Measurements from ENCODE around the gene GALNT14.

GALNT14 gene

GRCh38 chr2:31014516-31014915 is 123.7 kb downstream of the GALNT14 start:
- DNase-seq (ENCODE audit: low read depth in 2 of 2): no peak

GRCh38 chr2:31013301-31013700 is 124.9 kb downstream of the GALNT14 start:
- DNase-seq (ENCODE audit: low read depth in 2 of 2): no peak

GRCh38 chr2:31012406-31012805 is 125.8 kb downstream of the GALNT14 start:
- no peak for DNase-seq (ENCODE audit: low read depth in 2 of 2)

- DNase-seq (ENCODE audit: low read depth in 2 of 2): no peak
Observed at GRCh38 chr2:31011587-31011986, 126.7 kb downstream of the GALNT14 start.

GRCh38 chr2:31008561-31009114 is 129.6 kb downstream of the GALNT14 start:
- DNase-seq (ENCODE audit: low read depth in 2 of 2): no peak

- DNase-seq (ENCODE audit: low read depth in 2 of 2): no peak
Observed at GRCh38 chr2:31004257-31004656, 134.0 kb downstream of the GALNT14 start.

GRCh38 chr2:31003749-31004148 is 134.5 kb downstream of the GALNT14 start:
- DNase-seq (ENCODE audit: low read depth in 2 of 2): no peak

GRCh38 chr2:31002537-31003150 is 135.6 kb downstream of the GALNT14 start:
- DNase-seq (ENCODE audit: low read depth in 2 of 2): no peak

GRCh38 chr2:31000970-31001369 is 137.3 kb downstream of the GALNT14 start:
- DNase-seq (ENCODE audit: low read depth in 2 of 2): no peak

GRCh38 chr2:30998672-30999071 is 139.6 kb downstream of the GALNT14 start:
- no peak for DNase-seq (ENCODE audit: low read depth in 2 of 2)

- DNase-seq (ENCODE audit: low read depth in 2 of 2): no peak
Observed at GRCh38 chr2:30997979-30998378, 140.3 kb downstream of the GALNT14 start.

- no peak for DNase-seq (ENCODE audit: low read depth in 2 of 2)
Observed at GRCh38 chr2:30994227-30995056, 143.8 kb downstream of the GALNT14 start.

- no peak for DNase-seq (ENCODE audit: low read depth in 2 of 2)
Observed at GRCh38 chr2:30992781-30993180, 145.5 kb downstream of the GALNT14 start.

GRCh38 chr2:30990671-30991070 is 147.6 kb downstream of the GALNT14 start:
- DNase-seq (ENCODE audit: low read depth in 2 of 2): no peak

GRCh38 chr2:30990176-30990575 is 148.1 kb downstream of the GALNT14 start:
- no peak for DNase-seq (ENCODE audit: low read depth in 2 of 2)

GRCh38 chr2:30989746-30990145 is 148.5 kb downstream of the GALNT14 start:
- DNase-seq (ENCODE audit: low read depth in 2 of 2): no peak

- no peak for DNase-seq (ENCODE audit: low read depth in 2 of 2)
Observed at GRCh38 chr2:30987566-30987965, 150.7 kb downstream of the GALNT14 start.

- DNase-seq (ENCODE audit: low read depth in 2 of 2): no peak
Observed at GRCh38 chr2:30986231-30986580, 152.0 kb downstream of the GALNT14 start.

- DNase-seq (ENCODE audit: low read depth in 2 of 2): no peak
Observed at GRCh38 chr2:30985493-30986230, 152.6 kb downstream of the GALNT14 start.

GRCh38 chr2:30984148-30984547 is 154.1 kb downstream of the GALNT14 start:
- no peak for DNase-seq (ENCODE audit: low read depth in 2 of 2)

- DNase-seq (ENCODE audit: low read depth in 2 of 2): no peak
Observed at GRCh38 chr2:30981510-30981909, 156.7 kb downstream of the GALNT14 start.

- no peak for DNase-seq (ENCODE audit: low read depth in 2 of 2)
Observed at GRCh38 chr2:30981096-30981495, 157.1 kb downstream of the GALNT14 start.

All from stimulated activated CD4-positive, alpha-beta T cell treated with anti-CD3 and anti-CD28 coated beads, Interleukin-15, amount 100 ng/mL, for 48 hours (primary cell).